KMS-11 (cell line): ENCODE measurements around the gene RPGRIP1L.

Source experiments
- H2AFZ ChIP-seq: fragments of 200-600 bp; sonication (generic); 2 replicates; pipeline ENCODE4 v1.6.1; 2016; ENCODE audit warnings: antibody characterized with exemption, mixed run types, low read depth
- H3K27ac ChIP-seq: fragments of 200-600 bp; sonication (generic); 2 replicates; pipeline ENCODE4 v1.6.1; 2016; ENCODE audit warnings: mild to moderate bottlenecking, mixed run types
- H3K27me3 ChIP-seq: fragments of 200-600 bp; sonication (generic); 2 replicates; pipeline ENCODE4 v1.6.1; 2017; ENCODE audit warnings: mild to moderate bottlenecking, low read depth, mixed run types, moderate library complexity; ENCODE audit not compliant: insufficient read depth
- H3K36me3 ChIP-seq: fragments of 200-600 bp; sonication (generic); 2 replicates; pipeline ENCODE4 v1.6.1; 2017; ENCODE audit warnings: mild to moderate bottlenecking, mixed run types; ENCODE audit not compliant: insufficient read depth
- H3K4me1 ChIP-seq: fragments of 200-600 bp; sonication (generic); 2 replicates; pipeline ENCODE4 v1.6.1; 2016; ENCODE audit warnings: mild to moderate bottlenecking, low read depth, mixed run types; ENCODE audit not compliant: poor library complexity, severe bottlenecking
- H3K4me2 ChIP-seq: fragments of 200-600 bp; sonication (generic); 2 replicates; pipeline ENCODE4 v1.7.0; 2016; ENCODE audit warnings: mild to moderate bottlenecking, mixed run types
- H3K4me3 ChIP-seq: fragments of 200-600 bp; sonication (generic); IDR thresholded peaks from 2 replicates; pipeline ENCODE4 v1.6.1; 2017; ENCODE audit warnings: low read depth, low read length, mixed read lengths; ENCODE audit not compliant: insufficient read depth
- H3K79me2 ChIP-seq: fragments of 200-600 bp; sonication (generic); 2 replicates; pipeline ENCODE4 v1.6.1; 2016; ENCODE audit warnings: low read depth, mixed run types; ENCODE audit not compliant: insufficient read depth
- H3K9ac ChIP-seq: fragments of 200-600 bp; sonication (generic); 2 replicates; pipeline ENCODE4 v1.6.1; 2016; ENCODE audit warnings: mild to moderate bottlenecking, mixed run types
- H4K20me1 ChIP-seq: fragments of 200-600 bp; sonication (generic); 2 replicates; pipeline ENCODE4 v1.6.1; 2016; ENCODE audit warnings: mild to moderate bottlenecking, mixed run types; ENCODE audit not compliant: insufficient read depth
- TF ChIP-seq, protein P1 (sequence below): fragments of 200-600 bp; sonication (generic); conservative IDR thresholded peaks from 2 replicates; pipeline ENCODE4 v1.6.1; 2017; ENCODE audit warnings: low read depth, mild to moderate bottlenecking, antibody characterized with exemption, low read length, moderate library complexity, mixed read lengths

The RPGRIP1L gene

DNA sequence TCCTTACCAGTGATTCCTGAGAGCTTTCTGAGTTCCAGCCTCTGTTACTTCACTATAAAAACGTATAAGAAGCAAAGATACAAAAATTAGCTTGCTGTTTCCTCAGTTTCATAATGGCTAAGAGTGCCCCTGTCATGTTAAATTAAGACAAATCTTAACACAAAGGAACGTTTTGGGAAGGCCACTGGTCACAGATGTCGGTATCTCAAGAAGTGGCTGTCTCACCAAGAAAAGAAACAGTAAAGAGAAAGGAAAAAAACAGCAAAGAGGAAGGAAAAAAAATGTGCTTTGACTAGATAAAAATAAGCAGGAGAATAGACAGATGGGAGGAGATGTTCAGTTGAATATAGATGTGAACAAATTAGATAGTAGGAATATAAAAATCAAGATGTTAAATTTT, 105.9 kb downstream of the RPGRIP1L start:
- Histone ChIP-seq H3K9ac (no peak overlapping the region), H3K4me3 (no peak overlapping the region), H3K4me2 (no peak overlapping the region), H3K4me1 (no peaks in the 10 kb centered on the region), H4K20me1 (no peaks in the 10 kb centered on the region), H3K27me3 (no peaks in the 10 kb centered on the region), H2AFZ (no peak overlapping the region), H3K27ac (no peak overlapping the region), H3K79me2 (no peaks in the 10 kb centered on the region), H3K36me3 (no peaks in the 10 kb centered on the region)
- TF ChIP-seq, protein P1, sequence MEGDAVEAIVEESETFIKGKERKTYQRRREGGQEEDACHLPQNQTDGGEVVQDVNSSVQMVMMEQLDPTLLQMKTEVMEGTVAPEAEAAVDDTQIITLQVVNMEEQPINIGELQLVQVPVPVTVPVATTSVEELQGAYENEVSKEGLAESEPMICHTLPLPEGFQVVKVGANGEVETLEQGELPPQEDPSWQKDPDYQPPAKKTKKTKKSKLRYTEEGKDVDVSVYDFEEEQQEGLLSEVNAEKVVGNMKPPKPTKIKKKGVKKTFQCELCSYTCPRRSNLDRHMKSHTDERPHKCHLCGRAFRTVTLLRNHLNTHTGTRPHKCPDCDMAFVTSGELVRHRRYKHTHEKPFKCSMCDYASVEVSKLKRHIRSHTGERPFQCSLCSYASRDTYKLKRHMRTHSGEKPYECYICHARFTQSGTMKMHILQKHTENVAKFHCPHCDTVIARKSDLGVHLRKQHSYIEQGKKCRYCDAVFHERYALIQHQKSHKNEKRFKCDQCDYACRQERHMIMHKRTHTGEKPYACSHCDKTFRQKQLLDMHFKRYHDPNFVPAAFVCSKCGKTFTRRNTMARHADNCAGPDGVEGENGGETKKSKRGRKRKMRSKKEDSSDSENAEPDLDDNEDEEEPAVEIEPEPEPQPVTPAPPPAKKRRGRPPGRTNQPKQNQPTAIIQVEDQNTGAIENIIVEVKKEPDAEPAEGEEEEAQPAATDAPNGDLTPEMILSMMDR: no peak

DNA sequence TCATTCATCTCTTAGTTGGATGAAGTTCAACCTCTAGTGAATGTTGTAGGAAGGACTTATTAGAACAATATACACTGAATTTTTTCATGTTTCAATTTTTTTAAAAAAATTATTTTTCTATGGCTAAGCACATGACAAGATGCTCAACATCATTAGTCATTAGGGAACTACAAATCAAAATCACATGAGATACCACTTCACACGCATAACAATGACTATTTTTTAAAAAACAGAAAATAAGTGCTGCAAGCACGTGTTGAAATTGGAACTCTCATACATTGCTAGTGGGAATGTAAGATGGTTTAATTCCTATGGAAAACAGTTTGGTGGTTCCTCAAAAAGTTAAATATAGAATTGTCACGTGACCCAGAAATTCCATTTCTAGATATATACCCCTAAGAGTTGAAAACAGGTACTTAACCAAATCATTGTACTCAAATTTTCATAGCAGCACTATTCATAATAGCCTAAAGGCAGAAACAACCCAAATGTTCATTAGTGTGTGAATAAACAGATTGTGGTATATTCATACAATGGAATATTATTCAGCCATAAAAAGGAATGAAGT, 115.5 kb downstream of the RPGRIP1L start:
- no peaks in the 10 kb centered on the region for H3K27me3 ChIP-seq
- no peak overlapping the region for H3K4me2 ChIP-seq
- TF ChIP-seq, protein P1: no peak
- H3K27ac ChIP-seq: no peak overlapping the region
- no peaks in the 10 kb centered on the region for H3K79me2 ChIP-seq
- no peaks in the 10 kb centered on the region for H4K20me1 ChIP-seq
- no peak overlapping the region for H3K4me3 ChIP-seq
- H3K9ac ChIP-seq: no peak overlapping the region
- no peaks in the 10 kb centered on the region for H3K36me3 ChIP-seq
- H3K4me1 ChIP-seq: peaks cover 11% of the 10 kb centered on the region
- H2AFZ ChIP-seq: no peak overlapping the region

DNA sequence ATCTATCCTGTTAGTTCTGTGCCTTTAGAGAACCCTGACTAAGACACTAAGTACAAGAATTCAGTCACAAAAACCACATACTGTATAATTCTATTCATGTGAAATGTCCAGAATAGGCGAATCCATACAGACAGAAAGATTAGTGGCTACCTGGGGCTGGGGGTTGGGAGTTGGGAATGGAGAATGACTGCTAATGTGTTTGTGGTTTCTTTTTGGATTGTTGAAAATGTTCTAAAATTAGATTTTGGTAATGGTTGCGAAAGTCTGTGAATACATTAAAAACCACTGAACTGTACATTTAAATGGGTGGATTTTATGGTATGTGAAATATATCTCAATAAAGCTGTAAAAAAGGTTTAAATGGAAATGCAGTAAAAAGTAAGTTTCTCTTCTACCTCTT, 120.3 kb downstream of the RPGRIP1L start:
- Histone ChIP-seq H3K4me2 (no peak overlapping the region), H3K4me1 (peaks cover 12% of the 10 kb centered on the region), H3K27ac (no peak overlapping the region), H3K27me3 (no peaks in the 10 kb centered on the region), H3K79me2 (no peaks in the 10 kb centered on the region), H3K9ac (no peak overlapping the region), H4K20me1 (no peaks in the 10 kb centered on the region), H3K4me3 (no peak overlapping the region), H2AFZ (no peak overlapping the region), H3K36me3 (no peaks in the 10 kb centered on the region)
- TF ChIP-seq, protein P1: no peak

DNA sequence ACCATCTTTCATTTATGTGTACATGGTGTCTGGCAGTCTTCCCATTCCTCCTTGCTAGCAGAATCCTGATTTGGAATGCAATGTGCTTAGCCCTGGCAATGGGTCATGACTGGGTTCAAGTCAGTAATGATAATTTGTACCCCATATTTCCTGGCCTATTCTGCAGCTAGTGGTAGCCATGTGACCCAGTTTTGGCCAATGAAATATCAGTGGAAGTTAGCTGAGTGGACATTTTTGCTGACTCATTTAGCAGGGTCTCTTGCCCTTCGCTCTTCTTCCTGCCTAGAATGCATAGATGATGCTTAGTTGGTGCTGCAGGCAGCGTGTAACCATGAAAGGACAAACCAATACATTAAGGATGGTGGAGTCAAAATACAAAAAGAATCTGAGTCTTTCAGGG, 121.9 kb downstream of the RPGRIP1L start:
- H2AFZ ChIP-seq: no peak overlapping the region
- no peak overlapping the region for H3K4me3 ChIP-seq

More for the DNA sequence above, 121.9 kb downstream of the RPGRIP1L start:
- no peak overlapping the region for H3K9ac ChIP-seq
- no peaks in the 10 kb centered on the region for H3K79me2 ChIP-seq
- H3K36me3 ChIP-seq: no peaks in the 10 kb centered on the region
- H3K4me2 ChIP-seq: no peak overlapping the region
- no peaks in the 10 kb centered on the region for H4K20me1 ChIP-seq
- TF ChIP-seq, protein P1: no peak
- H3K27ac ChIP-seq: no peak overlapping the region
- H3K4me1 ChIP-seq: peaks cover 12% of the 10 kb centered on the region
- no peaks in the 10 kb centered on the region for H3K27me3 ChIP-seq
